Measurements from ENCODE around the gene APEH. TPM values are rescaled to one million over a fixed set of nuclear protein-coding genes. Genes with fewer than 3 reads are reported as not detected.

Gene APEH
- total RNA-seq, 1 experiment from 2014 or later: 246 TPM

GRCh38 chr3:49668414-49668797, 5.7 kb upstream of the APEH start:
- peak overlapping the region; percentile 34; the same call in 1 of the 2 replicates for H3K4me2 ChIP-seq (ENCODE audit: low read length)
- peaks cover 6 to 39% of the 10 kb centered on the region in 2 experiments; a peak in 3 of 4 replicates for H3K4me1 ChIP-seq (ENCODE audit: control insufficient read depth in 1 of 2, insufficient read depth in 2 of 2, low read length in 2 of 2)
- H3K4me3 ChIP-seq (replicated peaks in 1 of 2; ENCODE audit: low read depth in 1 of 2, low read length in 2 of 2): no peak overlapping the region
- no TSS peak for BruUV-seq (replicated peaks)
- POLR2A ChIA-PET: interaction anchor here (1.5 kb wide), 1 partner anchor 128 kb away, joined by 5 read pairs; no protein-coding TSS in a partner anchor
- no peaks in the 10 kb centered on the region for H3K36me3 ChIP-seq (ENCODE audit: control insufficient read depth in 1 of 2, insufficient read depth in 2 of 2, low read length in 2 of 2)
- ATAC-seq (no peak), DNase-seq (ENCODE audit: low read depth, low spot score) (no peak)
- no peak overlapping the region for H2AFZ ChIP-seq (ENCODE audit: low read depth, low read length, poor library complexity, severe bottlenecking)
- H3K9me2 ChIP-seq (ENCODE audit: insufficient read depth): no peaks in the 10 kb centered on the region
- no peak overlapping the region for H3K27ac ChIP-seq (ENCODE audit: low read depth, low read length)
- RAD21 ChIA-PET (ENCODE audit: low non-redundant PET in 1 of 2, low total read pairs in 2 of 2, uncharacterized antibody in 2 of 2, unreplicated experiment in 2 of 2): interaction anchor here in 1 of 2 experiments (2.1 kb wide), 1 partner anchor 129 kb away, joined by 7 read pairs; no protein-coding TSS in a partner anchor
- no peaks in the 10 kb centered on the region for H3K27me3 ChIP-seq (ENCODE audit: insufficient read depth, low read length)
- H3K9ac ChIP-seq (ENCODE audit: low read length): no peak overlapping the region
- no peaks in the 10 kb centered on the region for H3K9me3 ChIP-seq (ENCODE audit: control insufficient read depth in 1 of 2, insufficient read depth in 1 of 2, low read depth in 1 of 2, low read length in 2 of 2)
- intact Hi-C loops (cut with micrococcal nuclease): no loop called here
- CTCF ChIA-PET: interaction anchor here (2.1 kb wide), 1 partner anchor 129 kb away, joined by 18 read pairs; no protein-coding TSS in a partner anchor
- H3K79me2 ChIP-seq (ENCODE audit: insufficient read depth, low read length): no peaks in the 10 kb centered on the region; the same call in 1 of the 2 replicates
- TF ChIP-seq MAX (IDR thresholded peaks at IDR 0.05): no peak
- TF ChIP-seq ZNF274 (IDR thresholded peaks at IDR 0.05; ENCODE audit: low read depth, low read length): no peak
- TF ChIP-seq SIN3A (IDR thresholded peaks at IDR 0.05; ENCODE audit: low read depth): no peak
- TF ChIP-seq, protein P1, sequence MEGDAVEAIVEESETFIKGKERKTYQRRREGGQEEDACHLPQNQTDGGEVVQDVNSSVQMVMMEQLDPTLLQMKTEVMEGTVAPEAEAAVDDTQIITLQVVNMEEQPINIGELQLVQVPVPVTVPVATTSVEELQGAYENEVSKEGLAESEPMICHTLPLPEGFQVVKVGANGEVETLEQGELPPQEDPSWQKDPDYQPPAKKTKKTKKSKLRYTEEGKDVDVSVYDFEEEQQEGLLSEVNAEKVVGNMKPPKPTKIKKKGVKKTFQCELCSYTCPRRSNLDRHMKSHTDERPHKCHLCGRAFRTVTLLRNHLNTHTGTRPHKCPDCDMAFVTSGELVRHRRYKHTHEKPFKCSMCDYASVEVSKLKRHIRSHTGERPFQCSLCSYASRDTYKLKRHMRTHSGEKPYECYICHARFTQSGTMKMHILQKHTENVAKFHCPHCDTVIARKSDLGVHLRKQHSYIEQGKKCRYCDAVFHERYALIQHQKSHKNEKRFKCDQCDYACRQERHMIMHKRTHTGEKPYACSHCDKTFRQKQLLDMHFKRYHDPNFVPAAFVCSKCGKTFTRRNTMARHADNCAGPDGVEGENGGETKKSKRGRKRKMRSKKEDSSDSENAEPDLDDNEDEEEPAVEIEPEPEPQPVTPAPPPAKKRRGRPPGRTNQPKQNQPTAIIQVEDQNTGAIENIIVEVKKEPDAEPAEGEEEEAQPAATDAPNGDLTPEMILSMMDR (IDR thresholded peaks at IDR 0.05 in 2 of 3, conservative IDR thresholded peaks at IDR 0.05 in 1 of 3; ENCODE audit: borderline replicate concordance in 1 of 3, insufficient read depth in 1 of 3, low read depth in 2 of 3, low read length in 2 of 3): no peak
- TF ChIP-seq, protein P2, sequence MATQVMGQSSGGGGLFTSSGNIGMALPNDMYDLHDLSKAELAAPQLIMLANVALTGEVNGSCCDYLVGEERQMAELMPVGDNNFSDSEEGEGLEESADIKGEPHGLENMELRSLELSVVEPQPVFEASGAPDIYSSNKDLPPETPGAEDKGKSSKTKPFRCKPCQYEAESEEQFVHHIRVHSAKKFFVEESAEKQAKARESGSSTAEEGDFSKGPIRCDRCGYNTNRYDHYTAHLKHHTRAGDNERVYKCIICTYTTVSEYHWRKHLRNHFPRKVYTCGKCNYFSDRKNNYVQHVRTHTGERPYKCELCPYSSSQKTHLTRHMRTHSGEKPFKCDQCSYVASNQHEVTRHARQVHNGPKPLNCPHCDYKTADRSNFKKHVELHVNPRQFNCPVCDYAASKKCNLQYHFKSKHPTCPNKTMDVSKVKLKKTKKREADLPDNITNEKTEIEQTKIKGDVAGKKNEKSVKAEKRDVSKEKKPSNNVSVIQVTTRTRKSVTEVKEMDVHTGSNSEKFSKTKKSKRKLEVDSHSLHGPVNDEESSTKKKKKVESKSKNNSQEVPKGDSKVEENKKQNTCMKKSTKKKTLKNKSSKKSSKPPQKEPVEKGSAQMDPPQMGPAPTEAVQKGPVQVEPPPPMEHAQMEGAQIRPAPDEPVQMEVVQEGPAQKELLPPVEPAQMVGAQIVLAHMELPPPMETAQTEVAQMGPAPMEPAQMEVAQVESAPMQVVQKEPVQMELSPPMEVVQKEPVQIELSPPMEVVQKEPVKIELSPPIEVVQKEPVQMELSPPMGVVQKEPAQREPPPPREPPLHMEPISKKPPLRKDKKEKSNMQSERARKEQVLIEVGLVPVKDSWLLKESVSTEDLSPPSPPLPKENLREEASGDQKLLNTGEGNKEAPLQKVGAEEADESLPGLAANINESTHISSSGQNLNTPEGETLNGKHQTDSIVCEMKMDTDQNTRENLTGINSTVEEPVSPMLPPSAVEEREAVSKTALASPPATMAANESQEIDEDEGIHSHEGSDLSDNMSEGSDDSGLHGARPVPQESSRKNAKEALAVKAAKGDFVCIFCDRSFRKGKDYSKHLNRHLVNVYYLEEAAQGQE (IDR thresholded peaks at IDR 0.05; ENCODE audit: low read depth): no peak
- no peak for TF ChIP-seq TCF7L2 (IDR thresholded peaks at IDR 0.05; ENCODE audit: borderline replicate concordance, extremely low read depth, insufficient read depth, insufficient read length)
- TF ChIP-seq SP1 (IDR thresholded peaks at IDR 0.05; ENCODE audit: low read depth): no peak
- no peaks in the 10 kb centered on the region for H4K20me1 ChIP-seq (ENCODE audit: insufficient read depth)

Measured in HCT116 (cell line).